Stimulated activated CD4-positive, alpha-beta T cell treated with anti-CD3 and anti-CD28 coated beads, TNF-alpha, amount 100 ng/mL, for 24 hours (primary cell): ENCODE measurements around the gene KCNAB1.
"Not testable (repeated sequence)": the region's sequence is repeated elsewhere in the genome, so short reads cannot be mapped to it uniquely, and the experiment has no call there.

Experiments used
- DNase-seq, 3 experiments: peaks; one replicate each; pipeline ENCODE4 v3.0.0-alpha.2; 2020; ENCODE audit warnings: low read depth in 3 of 3

Gene KCNAB1

GRCh38 chr3:156535798-156536197 is 415.4 kb downstream of the KCNAB1 start:
- DNase-seq, result no peak

GRCh38 chr3:156536524-156537316 is 416.3 kb downstream of the KCNAB1 start:
- no peak for DNase-seq

GRCh38 chr3:156539051-156539450 is 418.7 kb downstream of the KCNAB1 start:
- DNase-seq, result no peak

GRCh38 chr3:156539802-156540201 is 419.4 kb downstream of the KCNAB1 start:
- no peak for DNase-seq

GRCh38 chr3:156542101-156543042 is 422.0 kb downstream of the KCNAB1 start:
- no peak for DNase-seq

GRCh38 chr3:156543043-156543555 is 422.7 kb downstream of the KCNAB1 start:
- no peak for DNase-seq

GRCh38 chr3:156547637-156548036 is 427.3 kb downstream of the KCNAB1 start:
- no peak for DNase-seq

- no peak for DNase-seq
Measured at GRCh38 chr3:156548041-156548687, 427.8 kb downstream of the KCNAB1 start.

- no peak for DNase-seq
Measured at GRCh38 chr3:156548902-156549301, 428.5 kb downstream of the KCNAB1 start.

GRCh38 chr3:156551261-156551660 is 430.9 kb downstream of the KCNAB1 start:
- DNase-seq, result no peak

GRCh38 chr3:156551746-156552145 is 431.4 kb downstream of the KCNAB1 start:
- no peak for DNase-seq

- no peak for DNase-seq
Measured at GRCh38 chr3:156552973-156553372, 432.6 kb downstream of the KCNAB1 start.

- no peak for DNase-seq
Measured at GRCh38 chr3:156553705-156554356, 433.5 kb downstream of the KCNAB1 start.

- DNase-seq, result no peak
Measured at GRCh38 chr3:156554515-156554841, 434.1 kb downstream of the KCNAB1 start.

GRCh38 chr3:156554842-156555687 is 434.7 kb downstream of the KCNAB1 start, which contains the start of gene SSR3:
Gene SSR3, minus strand, starts transcription at chr3:156555117. Its CDS starts 28 bp downstream, at chr3:156555089.
- DNase-seq, result peak; percentile 98

- no peak for DNase-seq
Measured at GRCh38 chr3:156558389-156558788, 438.0 kb downstream of the KCNAB1 start.

- no peak for DNase-seq
Measured at GRCh38 chr3:156559321-156559720, 438.9 kb downstream of the KCNAB1 start.

GRCh38 chr3:156561533-156561932 is 441.2 kb downstream of the KCNAB1 start:
- DNase-seq, result no peak

- not testable (repeated sequence) for DNase-seq
Measured at GRCh38 chr3:156562486-156562885, 442.1 kb downstream of the KCNAB1 start.

- DNase-seq, result no peak
Measured at GRCh38 chr3:156563900-156564682, 443.7 kb downstream of the KCNAB1 start.
